PFSK-1 (cell line): ENCODE measurements around the gene SLPI.

Experiments
- FOXP2 ChIP-seq: optimal IDR thresholded peaks from 2 replicates; pipeline ENCODE3; 2011; ENCODE audit warnings: borderline replicate concordance, control low read depth, inconsistent platforms; ENCODE audit not compliant: insufficient read depth; ENCODE audit errors: extremely low read length, extremely low read depth
- POLR2AphosphoS5 ChIP-seq: IDR thresholded peaks from 2 replicates; pipeline ENCODE4 v1.6.1; 2012; ENCODE audit warnings: low read depth, mild to moderate bottlenecking, control low read depth, low read length, moderate library complexity
- SIN3A ChIP-seq: IDR thresholded peaks from 2 replicates; pipeline ENCODE4 v1.6.1; 2012; ENCODE audit warnings: mild to moderate bottlenecking, low read length, moderate library complexity, borderline replicate concordance; ENCODE audit not compliant: insufficient read depth
- TAF1 ChIP-seq: IDR thresholded peaks from 2 replicates; pipeline ENCODE4 v1.6.1; 2012; ENCODE audit warnings: low read length, control low read depth, borderline replicate concordance; ENCODE audit not compliant: insufficient read depth
- TF ChIP-seq, protein P1 (sequence below), 2 experiments: IDR thresholded peaks; 2 replicates each; pipeline versions ENCODE4 v1.6.1 to v1.8.0; 2011 to 2012; ENCODE audit warnings: low read depth in 2 of 2, low read length in 2 of 2, control low read depth in 1 of 2, inconsistent platforms in 1 of 2, mild to moderate bottlenecking in 1 of 2, moderate library complexity in 1 of 2; ENCODE audit not compliant: insufficient read depth in 1 of 2

SLPI gene

DNA sequence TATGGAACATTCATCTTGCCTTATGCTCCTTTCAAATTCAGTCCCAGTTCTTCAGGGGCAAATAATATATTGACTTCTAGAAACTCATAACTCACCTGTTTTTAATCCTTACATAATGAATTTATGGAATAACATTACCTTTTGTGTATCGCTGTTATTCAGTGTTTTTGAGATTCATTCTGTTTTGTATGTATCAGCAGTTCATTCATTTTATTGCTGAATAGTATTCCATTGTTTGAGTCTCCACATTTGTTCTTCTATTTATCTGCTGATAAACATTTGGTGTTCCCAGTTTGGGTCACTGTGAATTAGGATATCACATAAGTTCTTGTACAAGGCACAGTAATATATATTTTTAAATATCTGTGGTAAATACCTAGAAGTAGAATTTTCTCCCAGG lies 28.1 kb downstream of the SLPI start:
- TF ChIP-seq TAF1 = no peak
- no peak for TF ChIP-seq SIN3A
- TF ChIP-seq FOXP2 = no peak
- TF ChIP-seq, protein P1, sequence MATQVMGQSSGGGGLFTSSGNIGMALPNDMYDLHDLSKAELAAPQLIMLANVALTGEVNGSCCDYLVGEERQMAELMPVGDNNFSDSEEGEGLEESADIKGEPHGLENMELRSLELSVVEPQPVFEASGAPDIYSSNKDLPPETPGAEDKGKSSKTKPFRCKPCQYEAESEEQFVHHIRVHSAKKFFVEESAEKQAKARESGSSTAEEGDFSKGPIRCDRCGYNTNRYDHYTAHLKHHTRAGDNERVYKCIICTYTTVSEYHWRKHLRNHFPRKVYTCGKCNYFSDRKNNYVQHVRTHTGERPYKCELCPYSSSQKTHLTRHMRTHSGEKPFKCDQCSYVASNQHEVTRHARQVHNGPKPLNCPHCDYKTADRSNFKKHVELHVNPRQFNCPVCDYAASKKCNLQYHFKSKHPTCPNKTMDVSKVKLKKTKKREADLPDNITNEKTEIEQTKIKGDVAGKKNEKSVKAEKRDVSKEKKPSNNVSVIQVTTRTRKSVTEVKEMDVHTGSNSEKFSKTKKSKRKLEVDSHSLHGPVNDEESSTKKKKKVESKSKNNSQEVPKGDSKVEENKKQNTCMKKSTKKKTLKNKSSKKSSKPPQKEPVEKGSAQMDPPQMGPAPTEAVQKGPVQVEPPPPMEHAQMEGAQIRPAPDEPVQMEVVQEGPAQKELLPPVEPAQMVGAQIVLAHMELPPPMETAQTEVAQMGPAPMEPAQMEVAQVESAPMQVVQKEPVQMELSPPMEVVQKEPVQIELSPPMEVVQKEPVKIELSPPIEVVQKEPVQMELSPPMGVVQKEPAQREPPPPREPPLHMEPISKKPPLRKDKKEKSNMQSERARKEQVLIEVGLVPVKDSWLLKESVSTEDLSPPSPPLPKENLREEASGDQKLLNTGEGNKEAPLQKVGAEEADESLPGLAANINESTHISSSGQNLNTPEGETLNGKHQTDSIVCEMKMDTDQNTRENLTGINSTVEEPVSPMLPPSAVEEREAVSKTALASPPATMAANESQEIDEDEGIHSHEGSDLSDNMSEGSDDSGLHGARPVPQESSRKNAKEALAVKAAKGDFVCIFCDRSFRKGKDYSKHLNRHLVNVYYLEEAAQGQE (IDR thresholded peaks at IDR 0.05; ENCODE audit: insufficient read depth in 1 of 2, low read depth in 2 of 2, low read length in 2 of 2) = no peak
- TF ChIP-seq POLR2AphosphoS5 = no peak

DNA sequence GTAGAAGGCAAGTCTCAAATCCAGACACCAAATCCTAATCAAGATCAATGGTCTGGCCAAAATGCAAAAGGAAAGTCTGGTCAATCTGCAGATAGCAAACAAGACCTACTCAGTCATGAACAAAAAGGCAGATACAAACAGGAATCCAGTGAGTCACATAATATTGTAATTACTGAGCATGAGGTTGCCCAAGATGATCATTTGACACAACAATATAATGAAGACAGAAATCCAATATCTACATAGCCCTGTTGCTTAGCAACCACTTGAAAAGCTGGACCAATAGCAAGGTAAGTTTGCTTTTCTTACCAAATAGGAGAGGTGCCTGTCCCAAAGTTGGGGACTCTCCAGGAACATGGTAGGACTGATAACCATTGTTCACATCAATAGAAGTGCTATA lies 31.2 kb downstream of the SLPI start:
- no peak for TF ChIP-seq SIN3A

DNA sequence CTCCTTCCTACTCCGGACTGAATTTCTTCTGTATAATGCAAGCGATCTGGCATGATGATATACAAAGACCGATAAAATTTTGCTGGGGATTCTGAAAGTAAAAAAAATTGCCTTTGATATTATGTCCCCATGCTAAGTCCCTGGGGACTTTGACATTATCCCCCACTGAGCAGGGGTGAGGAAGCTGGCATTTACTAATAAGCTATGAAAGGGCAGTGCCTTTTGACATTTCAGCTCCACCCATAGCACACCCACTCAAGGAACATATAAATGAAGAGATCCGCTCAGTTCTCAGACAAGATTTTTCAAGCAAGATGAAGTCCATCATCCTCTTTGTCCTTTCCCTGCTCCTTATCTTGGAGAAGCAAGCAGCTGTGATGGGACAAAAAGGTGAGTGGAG lies 33.3 kb downstream of the SLPI start, which contains the start of gene SEMG2:
Gene SEMG2, plus strand, starts transcription at position 298 of the 400 bp plus-strand sequence. Its CDS starts 17 bp downstream, at position 315.
- TF ChIP-seq SIN3A = no peak

DNA sequence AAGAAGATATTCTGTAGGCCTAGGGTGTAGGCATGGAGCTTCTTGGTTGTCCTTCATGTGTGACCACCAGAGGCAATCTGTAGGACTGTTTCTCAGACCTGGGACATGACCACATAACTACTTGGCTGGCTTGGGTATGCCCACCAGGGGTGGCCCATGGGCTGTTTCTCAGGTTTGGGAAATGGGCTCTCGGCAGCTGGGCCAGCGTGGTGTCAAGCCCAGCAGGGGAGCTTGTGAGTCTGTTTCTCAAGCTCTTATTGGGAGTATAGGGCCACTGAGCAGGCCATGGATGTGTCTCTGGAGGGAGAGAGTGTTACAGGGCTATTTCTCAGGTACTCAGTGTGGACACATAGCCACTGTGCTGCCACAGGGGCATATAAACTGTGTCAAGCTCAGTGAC lies 35.7 kb downstream of the SLPI start:
- TF ChIP-seq TAF1 (no peak), FOXP2 (no peak)

DNA sequence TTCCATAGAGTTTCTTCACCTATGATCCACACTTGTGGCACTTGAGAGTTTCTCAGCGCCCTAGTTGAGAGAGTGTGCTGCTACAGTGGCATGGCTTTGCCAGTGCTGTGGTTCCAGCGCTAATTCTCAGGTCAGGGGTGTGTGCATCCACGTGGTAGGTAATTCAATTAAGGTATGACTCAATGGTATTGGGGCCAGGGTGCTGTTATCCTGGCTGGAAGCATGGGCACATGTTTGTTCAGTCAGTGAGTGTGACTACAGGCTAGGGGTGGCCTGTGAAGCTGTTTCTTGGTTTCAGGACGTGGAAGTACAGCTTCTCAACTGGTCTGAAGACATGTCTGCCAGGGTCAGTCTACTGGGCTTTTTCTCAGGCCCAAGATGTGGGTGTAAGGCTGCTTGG lies 36.2 kb downstream of the SLPI start:
- TF ChIP-seq TAF1 (no peak), SIN3A (no peak), POLR2AphosphoS5 (no peak), FOXP2 (no peak)
- TF ChIP-seq, protein P1 (IDR thresholded peaks at IDR 0.05; ENCODE audit: insufficient read depth in 1 of 2, low read depth in 2 of 2, low read length in 2 of 2) = no peak

DNA sequence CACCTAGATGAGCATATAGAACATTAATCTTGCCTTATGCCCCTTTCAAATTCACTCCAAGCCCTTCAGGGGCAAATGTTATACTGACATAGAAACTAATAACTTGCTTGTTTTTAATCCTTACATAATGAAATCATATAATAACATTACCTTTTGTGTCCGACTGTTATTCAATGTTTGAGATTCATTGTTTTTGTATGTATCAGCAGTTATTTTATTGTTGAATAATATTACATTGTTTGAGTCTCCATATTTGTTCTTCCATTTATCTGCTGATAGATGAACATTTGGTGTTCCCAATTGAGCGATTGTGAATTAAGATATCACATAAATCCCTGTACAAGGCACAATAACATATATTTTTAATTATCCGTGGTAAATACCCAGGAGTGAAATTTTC lies 41.5 kb downstream of the SLPI start:
- TF ChIP-seq POLR2AphosphoS5 = no peak
- TF ChIP-seq, protein P1 (IDR thresholded peaks at IDR 0.05; ENCODE audit: insufficient read depth in 1 of 2, low read depth in 2 of 2, low read length in 2 of 2) = no peak
- TF ChIP-seq SIN3A = no peak
- no peak for TF ChIP-seq FOXP2
- no peak for TF ChIP-seq TAF1

DNA sequence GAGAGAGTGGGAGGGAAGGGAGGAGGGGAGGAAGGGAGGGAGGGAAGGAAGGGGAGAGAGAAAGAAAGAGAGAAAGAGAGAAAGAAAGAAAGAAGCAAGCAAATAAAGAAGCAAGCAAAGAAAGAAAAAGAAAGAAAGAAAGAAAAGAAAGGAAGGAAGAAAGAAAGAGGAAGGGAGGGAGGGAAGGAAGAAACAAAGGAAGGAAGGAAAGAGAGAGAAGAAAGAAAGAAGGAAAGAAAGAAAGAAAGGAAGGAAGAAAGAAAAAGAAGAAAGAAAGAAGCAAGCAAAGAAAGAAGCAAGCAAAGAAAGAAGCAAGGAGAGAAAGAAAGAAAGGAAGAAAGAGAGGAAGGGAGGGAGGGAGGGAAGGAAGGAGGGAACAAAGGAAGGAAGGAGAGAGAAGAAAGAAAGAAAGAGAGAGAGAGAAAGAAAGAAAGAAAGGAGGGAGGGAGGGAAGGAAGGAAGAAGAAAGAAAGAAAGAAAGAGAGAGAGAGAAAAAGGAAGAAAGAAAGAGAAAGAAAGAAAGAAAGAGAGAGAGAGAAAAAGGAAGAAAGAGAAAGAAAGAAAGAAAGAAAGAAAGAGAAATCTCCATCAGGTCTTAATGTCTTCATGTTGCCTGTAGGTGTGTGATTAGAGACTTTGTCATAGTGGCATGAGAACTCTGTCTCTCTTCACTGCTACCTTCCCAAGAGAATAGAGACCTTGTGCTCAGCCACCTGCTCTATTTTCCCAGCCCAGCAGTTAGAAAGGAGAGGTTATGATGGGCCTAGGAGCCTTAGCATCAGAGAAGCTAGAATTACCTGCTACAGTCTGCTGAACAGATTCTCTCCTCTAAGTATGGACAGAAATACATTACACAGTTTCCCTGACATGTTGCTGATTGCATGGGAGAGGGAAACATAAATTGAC lies 42.5 kb downstream of the SLPI start:
- TF ChIP-seq POLR2AphosphoS5 = no peak
- TF ChIP-seq SIN3A = no peak
- no peak for TF ChIP-seq TAF1
- TF ChIP-seq, protein P1 (IDR thresholded peaks at IDR 0.05; ENCODE audit: insufficient read depth in 1 of 2, low read depth in 2 of 2, low read length in 2 of 2) = no peak
- TF ChIP-seq FOXP2 = no peak
